Activated CD8-positive, alpha-beta memory T cell treated with anti-CD3 and anti-CD28 coated beads, Interleukin-2, amount 50 U/mL, for 4 hours (primary cell): ENCODE measurements around the gene C1orf198.

Experiments used
- DNase-seq: peaks from one replicate; pipeline ENCODE4 v3.0.0-alpha.2; 2020

Gene C1orf198, protein sequence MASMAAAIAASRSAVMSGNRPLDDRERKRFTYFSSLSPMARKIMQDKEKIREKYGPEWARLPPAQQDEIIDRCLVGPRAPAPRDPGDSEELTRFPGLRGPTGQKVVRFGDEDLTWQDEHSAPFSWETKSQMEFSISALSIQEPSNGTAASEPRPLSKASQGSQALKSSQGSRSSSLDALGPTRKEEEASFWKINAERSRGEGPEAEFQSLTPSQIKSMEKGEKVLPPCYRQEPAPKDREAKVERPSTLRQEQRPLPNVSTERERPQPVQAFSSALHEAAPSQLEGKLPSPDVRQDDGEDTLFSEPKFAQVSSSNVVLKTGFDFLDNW

DNA sequence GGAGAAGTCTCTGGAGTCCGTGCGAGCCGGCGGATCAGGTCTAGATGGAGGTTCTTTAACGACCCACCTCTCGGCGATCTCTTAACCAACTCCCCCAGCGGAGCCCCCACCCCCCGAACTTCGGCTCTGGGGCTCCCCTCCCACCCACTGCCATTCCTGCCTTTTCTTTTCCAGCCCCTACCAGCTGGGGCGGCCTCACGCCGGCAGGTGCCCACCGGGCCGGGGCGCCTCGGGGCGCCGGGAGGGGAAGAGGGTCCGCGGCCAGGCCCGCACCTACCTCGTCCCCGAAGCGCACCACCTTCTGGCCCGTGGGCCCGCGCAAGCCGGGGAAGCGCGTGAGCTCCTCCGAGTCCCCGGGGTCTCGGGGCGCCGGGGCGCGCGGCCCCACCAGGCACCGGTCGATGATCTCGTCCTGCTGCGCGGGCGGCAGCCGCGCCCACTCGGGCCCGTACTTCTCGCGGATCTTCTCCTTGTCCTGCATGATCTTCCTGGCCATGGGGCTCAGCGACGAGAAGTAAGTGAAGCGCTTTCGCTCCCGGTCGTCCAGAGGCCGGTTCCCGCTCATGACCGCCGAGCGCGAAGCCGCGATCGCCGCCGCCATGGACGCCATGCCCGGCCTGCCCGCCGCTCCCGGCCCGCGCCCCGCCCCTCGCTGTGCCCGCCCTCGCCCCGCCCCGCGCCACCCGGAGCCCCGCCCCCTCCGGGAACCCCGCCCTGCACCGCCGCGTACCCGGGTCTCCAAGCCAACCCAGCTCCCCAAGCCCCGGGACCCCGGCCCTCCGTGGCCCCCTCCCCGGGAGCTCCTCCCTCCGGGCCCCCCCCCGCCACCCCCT, at the start of gene C1orf198:
C1orf198 (minus strand) TSS at position 619 of the 833 bp plus-strand sequence; CDS start at position 610, 9 bp downstream.
- DNase-seq: peak; percentile 78

DNA sequence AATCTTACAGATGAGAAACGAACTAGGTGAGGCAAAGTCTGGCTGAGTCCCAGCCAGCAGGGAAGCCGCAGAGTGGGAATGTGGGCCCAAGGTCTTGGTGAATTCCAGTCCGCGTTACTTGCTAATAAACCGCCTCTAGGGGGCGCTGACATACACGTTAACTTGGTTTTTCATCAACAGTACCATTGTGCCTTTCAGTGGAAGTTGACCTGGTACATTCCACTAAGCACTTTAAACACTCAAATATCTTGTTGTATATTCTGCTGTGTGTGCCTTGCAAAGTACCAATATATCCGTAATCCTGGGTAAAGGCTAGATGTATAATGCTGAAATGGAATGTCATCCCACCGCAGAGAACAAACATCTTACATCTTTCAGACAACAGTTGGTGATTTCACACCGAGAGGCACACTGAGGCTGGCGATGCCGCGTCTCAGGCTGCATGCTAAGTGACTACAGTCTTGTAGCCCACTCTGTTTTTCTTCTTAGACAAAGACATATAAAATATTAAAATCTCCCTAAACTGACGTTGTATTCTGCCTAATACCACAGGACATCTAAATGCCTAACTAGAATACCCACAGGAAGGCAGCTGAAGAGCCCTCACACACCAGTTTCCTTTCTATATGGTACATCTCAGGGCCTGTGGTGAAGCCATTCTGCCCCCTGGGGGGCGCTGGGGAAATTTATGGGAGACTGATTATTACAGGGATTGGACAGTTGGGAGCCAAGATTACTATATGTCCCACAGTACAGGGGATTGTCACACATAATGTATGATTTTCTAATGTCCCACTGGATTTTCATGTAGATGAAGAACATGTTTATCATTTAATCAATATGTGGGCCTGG, 49.2 kb upstream of the C1orf198 start:
- peak; percentile 75 for DNase-seq

DNA sequence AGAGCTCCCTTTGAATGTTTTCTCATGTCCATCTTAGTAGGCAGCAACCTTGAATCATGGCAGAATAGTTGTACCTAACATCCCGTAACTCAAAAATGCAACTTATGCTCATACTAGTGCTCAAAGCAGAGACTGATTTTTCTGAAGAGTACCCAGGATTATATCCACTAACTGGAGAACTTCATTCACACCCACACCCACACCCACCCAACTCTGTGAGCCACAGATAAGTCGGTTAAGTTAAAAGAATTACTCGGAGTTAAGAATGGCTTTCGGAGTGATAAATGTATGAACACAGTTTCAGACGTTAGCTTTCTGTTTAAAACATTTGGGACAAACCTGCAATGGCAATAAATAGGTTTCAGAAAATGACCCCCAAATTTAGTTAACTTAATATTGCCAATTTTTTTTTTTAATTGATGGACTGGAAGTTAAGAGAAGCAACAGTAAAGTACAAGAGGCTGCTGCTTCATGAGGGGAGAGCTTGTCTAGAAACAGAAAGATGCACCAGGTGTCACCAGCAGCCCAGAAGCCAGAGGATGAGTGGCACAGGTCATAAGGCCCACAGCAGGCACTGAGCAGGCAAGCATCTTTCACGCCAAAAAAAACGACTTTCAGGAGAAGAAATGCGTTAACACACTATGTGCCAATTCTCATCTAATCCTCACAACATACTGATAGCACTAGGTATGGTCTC, 48.4 kb upstream of the C1orf198 start:
- DNase-seq: no peak

DNA sequence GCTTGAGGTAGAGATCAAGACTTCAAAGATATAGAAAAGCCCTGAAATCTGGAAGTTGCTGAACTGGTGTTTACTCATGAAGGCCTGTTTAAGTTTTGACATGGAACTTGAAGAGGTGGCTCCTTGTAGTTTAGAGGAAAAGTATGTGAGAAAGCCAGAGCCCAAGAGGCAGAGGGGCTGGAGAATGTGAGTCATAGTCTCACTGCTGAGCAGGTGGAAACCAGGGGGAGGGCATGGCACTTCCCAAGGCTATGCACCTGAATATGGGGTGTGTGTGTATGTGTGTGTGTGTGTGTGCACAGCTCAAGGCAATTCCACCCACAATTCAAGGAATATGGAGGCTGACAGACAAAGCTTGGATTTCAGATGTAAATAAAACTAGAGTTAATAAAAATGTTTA, 46.8 kb upstream of the C1orf198 start:
- no peak for DNase-seq

DNA sequence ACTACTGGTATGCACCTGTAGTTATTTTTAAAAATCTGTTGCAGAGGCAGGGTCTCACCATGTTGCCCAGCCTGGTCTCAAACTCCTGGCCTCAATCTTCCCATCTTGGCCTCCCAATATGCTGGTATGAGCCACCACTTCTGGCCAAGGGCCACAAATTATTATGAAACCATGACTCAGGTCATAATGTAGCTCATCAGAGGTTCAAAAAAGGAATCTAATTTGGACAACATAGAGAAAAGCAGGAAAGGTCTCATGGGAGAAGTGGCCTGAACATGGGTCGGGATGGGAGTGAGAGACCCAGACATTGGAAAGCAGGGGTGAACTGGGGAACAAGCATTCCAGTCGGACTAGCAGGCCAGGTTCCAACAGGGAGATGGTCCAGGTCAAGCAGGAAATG, 45.2 kb upstream of the C1orf198 start:
- no peak for DNase-seq

DNA sequence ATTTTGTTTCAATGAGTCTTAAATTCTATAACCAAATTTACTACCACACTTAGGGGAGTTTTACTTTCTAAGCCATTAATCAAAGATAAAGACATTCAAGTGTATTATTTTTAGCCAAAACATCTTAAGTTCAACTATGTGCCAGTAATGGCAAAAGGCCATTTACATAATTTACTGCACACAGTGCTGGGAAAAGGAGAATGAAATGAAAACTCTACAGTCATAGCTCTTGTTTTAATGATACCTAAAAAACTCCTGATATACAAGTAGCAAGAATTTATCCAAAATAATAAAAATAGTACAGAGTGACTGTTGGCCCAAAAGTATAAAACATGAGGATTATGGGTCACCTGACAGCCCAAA, 42.4 kb upstream of the C1orf198 start:
- DNase-seq: no peak

DNA sequence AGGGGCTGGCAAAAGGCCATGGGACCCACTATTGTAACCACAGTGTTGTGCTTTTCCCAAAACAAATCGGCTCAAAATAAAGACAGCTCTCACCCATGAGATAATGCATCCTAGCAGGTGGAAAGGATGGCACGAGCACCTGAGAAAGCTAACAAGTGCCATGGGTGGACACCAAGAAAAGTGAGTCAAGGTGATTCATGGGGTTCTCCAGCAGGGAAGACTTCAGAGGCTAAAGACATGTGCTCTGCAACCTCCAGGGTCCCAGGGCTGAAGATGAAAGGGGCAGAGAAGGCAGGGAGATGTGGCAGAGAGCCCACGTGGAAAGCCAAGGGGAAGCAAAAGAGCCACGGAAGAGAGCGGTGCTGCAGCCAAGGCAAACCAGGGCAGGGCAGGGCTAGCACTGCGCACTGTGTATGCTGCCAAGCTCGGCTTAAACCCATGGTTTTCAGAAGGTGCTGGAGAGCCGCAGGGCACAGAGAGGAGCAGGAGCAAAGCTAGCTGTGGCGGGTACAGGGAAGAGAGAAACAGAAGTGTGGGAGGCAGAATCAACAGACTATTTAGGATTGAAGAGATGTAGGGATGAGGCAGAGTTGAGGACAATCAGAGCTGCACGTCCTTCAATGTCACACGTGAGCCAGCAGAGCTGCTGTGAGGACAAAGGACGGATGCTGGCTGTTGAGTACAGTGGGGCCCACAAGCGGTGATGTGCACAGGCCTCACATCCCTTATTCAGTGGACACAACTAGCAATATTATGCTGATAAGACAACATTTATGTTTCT, 41.8 kb upstream of the C1orf198 start:
- DNase-seq: no peak

DNA sequence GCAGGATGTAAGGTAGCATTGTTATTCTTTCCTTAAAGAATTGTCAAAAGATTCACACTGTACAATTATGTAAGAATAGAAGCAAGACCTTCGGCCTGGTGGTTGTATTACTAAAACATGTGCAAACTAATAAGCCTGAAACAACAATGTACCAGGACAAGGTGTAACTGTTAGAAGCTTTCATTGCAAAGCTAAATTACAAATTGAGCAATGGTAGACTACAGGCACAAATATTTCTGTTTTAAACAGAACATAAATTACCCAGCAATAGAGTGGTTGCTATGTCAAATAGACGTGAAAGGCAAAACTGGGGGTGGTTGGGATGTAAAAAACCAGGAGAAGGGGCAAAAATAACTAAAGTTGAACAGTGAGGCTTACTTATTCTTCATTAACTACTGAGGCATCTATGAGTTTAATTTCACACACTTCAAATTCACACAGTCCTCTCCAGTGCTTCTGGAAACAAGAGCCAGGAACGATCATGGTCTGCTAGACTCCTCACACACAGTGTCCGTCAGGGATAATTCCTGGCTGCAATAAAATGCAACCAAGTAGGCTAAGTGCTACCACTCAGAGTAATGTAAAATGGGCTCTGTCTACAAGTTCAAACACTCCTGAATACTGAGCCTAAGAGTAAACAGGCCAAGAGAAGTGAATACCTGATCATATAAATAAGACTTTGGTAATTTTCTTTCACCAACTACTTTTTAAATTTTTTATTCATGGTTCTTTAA, 39.3 kb upstream of the C1orf198 start:
- DNase-seq: no peak

DNA sequence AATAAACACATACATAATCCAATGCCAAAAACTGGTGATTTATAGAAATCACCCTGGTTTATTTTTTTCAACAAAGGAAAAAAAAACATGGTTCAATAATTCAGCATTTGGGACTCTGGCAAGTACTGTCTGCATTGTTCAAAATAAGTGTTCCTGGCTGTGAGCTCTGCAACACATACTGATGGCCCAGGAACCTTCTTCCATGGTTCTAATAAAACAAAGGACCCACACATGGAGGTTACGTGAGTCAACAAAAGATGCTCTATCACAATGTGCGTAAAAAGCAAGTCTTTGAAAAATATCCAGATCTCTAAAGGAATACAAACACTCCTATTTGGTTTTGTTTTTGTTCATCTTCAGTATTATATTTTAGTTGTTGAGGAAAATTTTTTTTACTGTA, 37.9 kb upstream of the C1orf198 start:
- DNase-seq: no peak

DNA sequence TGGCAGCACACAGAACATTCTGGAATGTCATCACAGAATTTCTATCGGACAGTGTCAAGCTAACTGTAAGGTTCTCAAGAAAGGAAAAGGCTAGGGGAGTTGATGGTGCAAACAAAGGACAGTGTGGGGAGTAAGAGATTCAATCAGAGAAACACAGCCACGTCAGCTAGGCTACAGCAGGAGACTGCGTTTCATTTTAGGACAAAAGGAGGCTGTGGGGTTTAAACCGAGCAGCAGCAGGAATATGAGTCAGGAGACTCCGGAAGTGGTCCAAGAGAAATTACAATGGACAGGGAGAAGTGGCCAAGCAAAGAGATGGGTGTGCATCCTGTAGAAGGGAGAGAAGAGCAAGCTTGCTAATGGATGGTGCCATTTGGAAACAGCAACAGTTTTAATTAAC, 37.4 kb upstream of the C1orf198 start:
- no peak for DNase-seq

DNA sequence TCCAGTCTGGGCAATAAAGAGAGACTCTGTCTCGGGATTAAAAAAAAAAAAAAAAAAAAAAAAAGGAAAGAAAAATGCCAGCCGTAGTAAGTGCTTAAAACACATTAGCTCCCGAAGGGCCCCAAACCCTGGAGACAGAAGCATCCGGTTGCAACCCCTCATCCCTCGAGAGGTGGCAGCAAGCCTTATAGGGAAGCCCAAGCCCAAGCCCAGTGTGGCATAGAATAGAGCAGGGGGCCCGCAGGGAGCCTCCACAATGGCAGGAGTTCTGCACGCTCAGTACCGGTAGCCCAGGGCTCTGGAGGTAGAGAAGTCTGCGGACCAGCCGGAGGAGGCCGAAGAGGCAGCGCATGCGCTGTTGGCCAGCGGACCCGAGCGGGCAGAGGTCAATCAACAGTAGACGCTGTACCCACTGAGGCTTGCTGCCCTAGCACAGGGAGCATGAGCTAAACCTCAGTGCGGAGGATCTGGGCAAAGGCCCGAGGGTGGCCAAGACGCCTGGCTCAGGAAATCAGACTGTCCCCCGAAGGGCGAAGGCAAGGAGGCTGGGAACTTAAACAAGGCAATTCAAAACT, 34.1 kb upstream of the C1orf198 start:
- DNase-seq: no peak

DNA sequence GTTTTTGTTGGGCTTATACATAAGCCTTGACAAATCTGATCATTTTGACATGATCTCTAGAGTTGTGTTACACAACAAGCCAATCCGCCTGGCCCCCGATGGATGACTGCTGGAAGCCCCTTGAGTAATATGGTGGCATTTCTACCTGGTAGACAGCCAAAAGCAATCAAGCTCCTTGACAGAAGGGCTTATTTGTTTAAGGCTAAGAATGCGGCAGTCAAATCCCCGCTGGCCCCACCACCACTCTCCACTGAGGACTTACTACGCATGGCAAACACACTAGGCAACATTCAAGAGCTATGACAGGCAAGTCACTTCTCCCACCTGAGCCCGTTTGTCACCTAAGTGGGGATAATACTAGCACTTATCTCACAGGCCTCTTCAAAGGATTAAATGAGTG, 33.4 kb upstream of the C1orf198 start:
- DNase-seq: no peak

DNA sequence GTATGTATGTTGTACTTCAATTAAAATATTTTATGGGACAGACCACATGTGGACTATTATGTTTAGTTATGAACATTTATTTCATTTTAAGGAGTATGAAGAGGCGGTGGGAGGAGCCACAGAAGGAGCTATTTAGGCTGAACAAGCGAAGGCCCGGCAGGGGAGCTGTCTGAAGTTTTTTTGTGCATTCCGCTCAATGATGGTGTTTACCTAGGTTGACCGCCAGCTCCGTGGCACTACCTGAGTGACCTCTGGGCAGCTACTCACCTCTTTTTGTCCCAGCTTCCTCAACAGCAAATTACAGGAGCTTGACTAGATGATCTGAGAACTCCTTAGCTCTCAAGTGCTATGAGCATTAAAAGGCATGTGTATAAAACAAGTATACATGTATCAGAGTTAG, 32.7 kb upstream of the C1orf198 start:
- no peak for DNase-seq

DNA sequence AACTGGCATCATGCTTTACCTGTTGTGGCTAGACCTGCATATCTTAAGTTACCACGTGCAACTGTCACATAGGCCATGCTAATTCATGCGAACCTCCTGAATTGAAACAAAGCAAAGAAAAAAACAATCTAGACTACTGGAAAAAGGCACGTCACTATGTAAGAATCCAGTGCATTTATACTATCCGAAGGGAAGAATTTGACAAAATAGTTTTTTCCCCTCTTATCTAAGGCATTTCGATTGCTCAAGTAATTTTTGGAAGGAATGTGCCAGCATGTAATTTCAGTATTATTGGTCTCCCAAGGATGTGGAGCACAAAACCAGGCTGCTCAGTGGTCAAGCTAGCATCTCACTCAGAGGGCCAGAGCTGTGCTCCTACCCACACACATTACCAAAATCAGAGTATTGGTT, 31.5 kb upstream of the C1orf198 start:
- no peak for DNase-seq

DNA sequence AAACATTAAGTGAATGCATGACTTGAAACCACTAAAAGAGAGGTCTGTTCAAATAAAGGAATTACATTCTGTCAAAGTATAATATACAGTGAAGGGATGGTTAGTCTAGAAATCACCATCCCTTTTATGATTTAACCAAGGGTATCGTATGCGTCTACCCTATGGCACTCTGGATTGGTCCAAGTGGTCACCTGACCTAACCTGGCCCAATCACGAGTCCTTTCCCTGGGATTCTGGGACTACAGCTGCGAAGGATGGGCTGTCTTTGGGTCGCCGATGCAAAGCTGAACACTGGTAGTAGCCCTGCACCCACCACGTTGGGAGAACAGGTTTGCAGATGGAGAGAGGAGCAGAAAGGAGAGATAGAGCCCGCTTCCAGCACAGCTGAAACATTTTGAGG, 30.4 kb upstream of the C1orf198 start:
- DNase-seq: no peak

DNA sequence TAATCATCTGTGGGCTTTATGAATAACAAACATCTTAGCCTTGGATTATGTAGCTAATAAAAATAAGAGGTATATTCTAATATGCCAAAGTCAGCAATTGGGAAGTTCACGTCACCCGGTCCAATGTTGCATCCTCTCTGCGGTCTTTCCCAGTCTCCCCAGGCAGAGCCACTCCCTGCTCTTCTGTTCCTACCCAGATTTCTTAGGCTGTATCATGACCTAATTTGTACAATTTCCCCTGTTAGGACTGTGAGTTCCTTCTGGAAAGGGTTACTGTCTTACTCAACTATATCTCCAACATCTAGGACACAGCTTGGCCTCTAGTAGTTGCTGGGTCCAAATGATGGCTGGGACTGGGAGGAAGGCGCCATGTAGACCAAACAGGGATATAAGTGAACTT, 29.8 kb upstream of the C1orf198 start:
- DNase-seq: no peak

DNA sequence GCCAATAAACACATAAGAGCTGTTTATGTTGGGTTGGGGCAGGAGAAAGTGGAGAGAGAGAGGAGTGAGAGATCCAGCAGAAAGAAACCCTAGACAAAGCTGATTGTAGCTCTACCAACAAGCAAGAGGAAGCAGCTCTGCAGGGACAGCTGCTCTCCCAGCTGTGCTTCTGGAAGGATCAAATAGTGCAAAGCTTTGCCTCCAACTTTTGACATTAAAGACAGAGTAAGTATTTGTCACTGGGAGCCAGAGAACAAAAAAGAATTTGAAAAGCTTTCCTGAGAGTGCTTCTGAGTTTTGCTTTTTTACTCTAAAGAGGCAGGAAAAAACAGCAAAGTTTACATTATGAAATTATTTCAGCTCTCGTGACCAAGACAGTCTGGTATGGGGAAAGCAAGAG, 28.5 kb upstream of the C1orf198 start:
- no peak for DNase-seq

DNA sequence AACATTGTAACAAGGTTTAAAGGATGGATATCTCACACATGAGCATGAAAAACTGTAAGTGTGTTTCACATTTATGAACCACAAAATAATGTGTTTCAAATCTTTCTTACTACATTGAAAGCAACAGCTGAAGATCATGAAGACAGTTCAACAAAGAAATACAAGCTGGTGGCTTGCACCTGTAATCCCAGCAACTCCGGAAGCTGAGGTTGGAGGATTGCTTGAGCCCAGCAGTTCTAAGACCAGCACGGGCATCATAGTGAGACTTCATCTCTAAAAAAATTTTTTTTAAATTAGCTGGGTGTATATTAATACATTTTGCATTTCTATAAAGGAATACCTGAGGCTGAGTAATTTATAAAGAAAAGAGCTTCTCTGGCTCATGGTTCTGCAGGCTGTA, 27.1 kb upstream of the C1orf198 start:
- no peak for DNase-seq

DNA sequence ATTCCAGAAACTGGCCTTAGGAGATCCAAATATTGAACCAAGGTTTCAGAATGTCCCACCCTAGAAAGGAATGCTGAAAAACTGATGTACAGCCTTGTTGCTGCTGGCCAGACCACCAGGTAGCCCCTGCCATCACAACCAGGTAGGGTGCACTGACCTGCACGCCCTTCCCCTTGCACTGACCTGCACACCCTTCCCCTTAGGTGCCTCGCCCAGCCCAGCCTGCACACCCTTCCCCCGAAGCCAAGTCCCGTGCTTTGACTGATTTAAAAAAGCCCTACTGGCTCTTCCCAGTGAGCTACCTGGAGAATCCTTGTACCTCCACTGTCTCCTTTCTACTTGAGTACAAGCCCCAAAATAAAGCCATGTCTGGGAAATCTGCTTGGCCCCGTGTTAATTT, 26.3 kb upstream of the C1orf198 start:
- no peak for DNase-seq

DNA sequence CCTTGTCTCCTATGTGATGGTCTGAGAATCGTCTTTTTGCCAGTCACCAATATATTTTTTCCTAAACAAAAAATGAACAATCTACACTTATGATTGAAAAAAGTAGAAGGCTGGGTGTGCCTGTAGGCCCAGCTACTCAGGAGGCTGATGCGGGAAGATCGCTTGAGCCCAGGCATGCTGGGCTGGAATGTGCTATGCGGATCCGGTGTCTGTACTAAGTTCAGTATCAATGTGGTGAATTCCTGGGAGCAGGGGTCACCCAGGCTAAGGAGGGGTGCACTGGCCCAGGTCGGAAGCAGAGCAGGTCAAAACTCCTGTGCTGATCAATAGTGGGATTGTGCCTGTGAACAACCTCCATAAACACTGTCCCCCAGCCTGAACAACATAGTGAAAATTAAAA, 25.7 kb upstream of the C1orf198 start:
- DNase-seq: no peak

DNA sequence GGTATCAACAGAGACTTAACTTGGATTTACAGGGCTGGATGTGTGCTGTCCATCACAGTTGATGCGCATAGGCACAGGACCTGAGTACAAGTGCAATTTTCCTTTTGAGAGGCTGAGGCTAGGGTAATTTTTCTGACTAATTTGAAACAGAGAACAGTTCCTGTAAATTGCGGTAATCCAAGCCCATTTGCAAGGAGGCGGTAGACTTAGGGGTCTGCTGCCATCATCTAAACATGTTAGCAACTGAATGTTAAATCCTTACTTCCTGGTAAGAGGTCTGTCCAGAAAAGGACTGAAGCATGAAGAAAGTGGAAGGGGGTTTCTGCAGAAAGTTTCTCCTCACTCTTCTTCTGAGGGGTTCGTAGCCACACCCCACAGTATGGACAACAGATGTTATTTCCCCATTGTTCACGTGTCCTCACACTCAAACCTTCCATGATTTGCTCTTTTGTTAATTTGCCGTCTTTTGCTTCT, 23.7 kb upstream of the C1orf198 start:
- DNase-seq: no peak
